GM12878 (cell line): Measurements from ENCODE around the gene NFATC2. TPM values are rescaled to one million over a fixed set of nuclear protein-coding genes. Genes with fewer than 3 reads are reported as not detected.

Source experiments
- ATAC-seq: fragments of 200-7000 bp; cut with Tn5 transposase; 3 replicates; pipeline ENCODE4 v1.9.1; 2020; ENCODE audit warnings: mild to moderate bottlenecking, moderate library complexity
- BruUV-seq: library from RNA; stranded (reverse); fragments of 400-500 nt; replicated peaks from 2 replicates; lab custom pipeline; 2021; lab: Mats Ljungman, UMichigan
- CTCF ChIA-PET: fragments of 300-600 bp; sonication (Branson Sonifier 250); formaldehyde crosslinking; extraction: SDS; loops from one replicate; lab custom pipeline; 2021; ENCODE audit warnings: inconsistent platforms; lab: Yijun Ruan, JAX
- POLR2A ChIA-PET: fragments of 350-600 bp; formaldehyde crosslinking; extraction: SDS; loops from one replicate; lab custom pipeline; 2021; ENCODE audit warnings: inconsistent platforms; lab: Charles Lee
- RAD21 ChIA-PET: fragments of 300-600 bp; sonication (Branson Sonifier 250); formaldehyde crosslinking; loops from one replicate; lab custom pipeline; 2023; ENCODE audit warnings: antibody characterized with exemption; ENCODE audit not compliant: unreplicated experiment; lab: Charles Lee
- SMC1A ChIA-PET: fragments of 300-600 bp; sonication (Branson Sonifier 250); formaldehyde crosslinking; loops from one replicate; lab custom pipeline; 2023; ENCODE audit not compliant: unreplicated experiment, uncharacterized antibody; lab: Charles Lee
- DNase-seq: peaks from one replicate; pipeline ENCODE4 v3.0.0-alpha.2; 2011; ENCODE audit warnings: low read depth, low spot score
- FAIRE-seq: peaks from 3 replicates; lab custom pipeline; 2011; peaks lifted over from hg19 to GRCh38; lab: Jason Lieb, UNC
- H2AFZ ChIP-seq: 2 replicates; pipeline ENCODE4 v1.6.0; 2011; ENCODE audit warnings: low read depth, low read length, control low read depth; ENCODE audit not compliant: control insufficient read depth
- H3K27ac ChIP-seq: 2 replicates; pipeline ENCODE4 v1.5.1; 2011; ENCODE audit warnings: control low read depth; ENCODE audit not compliant: control insufficient read depth, insufficient read depth
- H3K27me3 ChIP-seq, 2 experiments: replicated peaks in 1 of 2; 2 replicates each; pipeline versions ENCODE4 v1.6.0 to v1.6.1; 2011; ENCODE audit warnings: low read length in 1 of 2; ENCODE audit not compliant: control insufficient read depth in 2 of 2, insufficient read depth in 2 of 2
- H3K36me3 ChIP-seq, 2 experiments: 2 replicates each; pipeline ENCODE4 v1.5.1; 2011; ENCODE audit warnings: low read length in 1 of 2; ENCODE audit not compliant: control insufficient read depth in 2 of 2, insufficient read depth in 2 of 2
- H3K4me1 ChIP-seq: 2 replicates; pipeline ENCODE4 v1.6.1; 2011; ENCODE audit warnings: mild to moderate bottlenecking, low read length, moderate library complexity, mixed read lengths; ENCODE audit not compliant: control insufficient read depth, insufficient read depth
- H3K4me2 ChIP-seq: 2 replicates; pipeline ENCODE4 v1.6.0; 2011; ENCODE audit warnings: control low read depth; ENCODE audit not compliant: control insufficient read depth, insufficient read depth
- H3K4me3 ChIP-seq: fragments of 200-600 bp; sonication (generic); 2 replicates; pipeline ENCODE4 v1.5.1; 2016
- H3K79me2 ChIP-seq: 2 replicates; pipeline ENCODE4 v1.6.0; 2011; ENCODE audit warnings: low read length; ENCODE audit not compliant: control insufficient read depth, insufficient read depth
- H3K9ac ChIP-seq: 2 replicates; pipeline ENCODE4 v1.8.0; 2011; ENCODE audit warnings: low read length, control low read depth, mixed read lengths; ENCODE audit not compliant: control insufficient read depth, insufficient read depth
- H3K9me3 ChIP-seq: replicated peaks from 3 replicates; pipeline ENCODE4 v1.5.1; 2011; ENCODE audit warnings: mild to moderate bottlenecking, low read length; ENCODE audit not compliant: control insufficient read depth, insufficient read depth
- H4K20me1 ChIP-seq: 2 replicates; pipeline ENCODE4 v1.6.0; 2011; ENCODE audit not compliant: control insufficient read depth, insufficient read depth
- ATF7 ChIP-seq: fragments of 450-650 bp; IDR thresholded peaks from 2 replicates; pipeline ENCODE4 v1.6.1; 2016; ENCODE audit warnings: low read depth, mild to moderate bottlenecking
- BACH1 ChIP-seq: fragments of 450-650 bp; IDR thresholded peaks from 2 replicates; pipeline ENCODE4 v1.6.1; 2017; ENCODE audit warnings: mild to moderate bottlenecking, borderline replicate concordance
- BHLHE40 ChIP-seq, 2 experiments: fragments of 450-650 bp in 1 of 2; IDR thresholded peaks; 2 replicates each; pipeline ENCODE4 v1.6.1; 2011 to 2017; ENCODE audit warnings: low read depth in 2 of 2, borderline replicate concordance in 1 of 2, improper control_type of control experiment in 1 of 2, low read length in 1 of 2, mild to moderate bottlenecking in 1 of 2
- CBFB ChIP-seq: IDR thresholded peaks from 2 replicates; pipeline ENCODE4 v1.6.1; 2016; ENCODE audit warnings: antibody characterized with exemption, low read depth
- CEBPB ChIP-seq, 2 experiments: fragments of 150-350 bp in 1 of 2; IDR thresholded peaks; 2 replicates each; pipeline ENCODE4 v1.6.1; 2012 to 2014; ENCODE audit warnings: low read depth in 2 of 2, low read length in 2 of 2, borderline replicate concordance in 1 of 2, inconsistent platforms in 1 of 2
- DPF2 ChIP-seq: fragments of 450-650 bp; IDR thresholded peaks from 2 replicates; pipeline ENCODE4 v1.6.1; 2017; ENCODE audit warnings: mild to moderate bottlenecking
- EED ChIP-seq: sonication (generic); IDR thresholded peaks from 2 replicates; pipeline ENCODE4 v1.6.1; 2016; ENCODE audit warnings: antibody characterized with exemption, low read depth
- FOXM1 ChIP-seq: IDR thresholded peaks from 2 replicates; pipeline ENCODE4 v1.6.1; 2012; ENCODE audit warnings: low read depth, mild to moderate bottlenecking, inconsistent platforms, low read length, moderate library complexity
- IRF4 ChIP-seq: IDR thresholded peaks from 2 replicates; pipeline ENCODE4 v1.6.1; 2011; ENCODE audit warnings: low read depth, low read length
- JUNB ChIP-seq: IDR thresholded peaks from 2 replicates; pipeline ENCODE4 v1.6.1; 2016; ENCODE audit warnings: antibody characterized with exemption, mild to moderate bottlenecking
- JUND ChIP-seq: IDR thresholded peaks from 2 replicates; pipeline ENCODE4 v1.6.1; 2012; ENCODE audit warnings: low read depth, mild to moderate bottlenecking, low read length, improper control_type of control experiment, moderate library complexity
- NRF1 ChIP-seq: conservative IDR thresholded peaks from 2 replicates; pipeline ENCODE4 v1.6.1; 2011; ENCODE audit warnings: mild to moderate bottlenecking, low read depth, low read length, improper control_type of control experiment
- RUNX3 ChIP-seq: IDR thresholded peaks from 2 replicates; pipeline ENCODE4 v1.6.1; 2012; ENCODE audit warnings: low read length, inconsistent platforms
- SPI1 ChIP-seq: IDR thresholded peaks from 2 replicates; pipeline ENCODE4 v1.6.1; 2011; ENCODE audit warnings: low read depth, mild to moderate bottlenecking, low read length, moderate library complexity, borderline replicate concordance; ENCODE audit not compliant: insufficient read depth
- SREBF1 ChIP-seq: IDR thresholded peaks from 2 replicates; pipeline ENCODE4 v1.6.1; 2012; ENCODE audit warnings: mild to moderate bottlenecking, low read length
- SRF ChIP-seq, 2 experiments: IDR thresholded peaks; 2 replicates each; pipeline ENCODE4 v1.6.1; 2011; ENCODE audit warnings: low read depth in 2 of 2, low read length in 2 of 2, mild to moderate bottlenecking in 1 of 2, moderate library complexity in 1 of 2
- TCF3 ChIP-seq: IDR thresholded peaks from 2 replicates; pipeline ENCODE4 v1.6.1; 2012; ENCODE audit warnings: low read depth, mild to moderate bottlenecking, low read length, borderline replicate concordance; ENCODE audit not compliant: insufficient read depth
- ZBED1 ChIP-seq: IDR thresholded peaks from 2 replicates; pipeline ENCODE4 v1.6.1; 2016; ENCODE audit warnings: borderline replicate concordance
- ZNF217 ChIP-seq: fragments of 450-650 bp; IDR thresholded peaks from 2 replicates; pipeline ENCODE4 v1.6.1; 2017; ENCODE audit warnings: antibody characterized with exemption, mild to moderate bottlenecking
- ZSCAN29 ChIP-seq: fragments of 450-650 bp; IDR thresholded peaks from 2 replicates; pipeline ENCODE4 v1.6.1; 2017; ENCODE audit warnings: mild to moderate bottlenecking, moderate library complexity
- WGBS: methylation state at CpG from one replicate; pipeline ENCODE4 v1.1.6; 2016; ENCODE audit warnings: low lambda C conversion rate; ENCODE audit not compliant: insufficient replicate concordance, insufficient coverage; ENCODE audit errors: missing lambda C conversion rate; 5-methylcytosine and 5-hydroxymethylcytosine counted together
- in situ Hi-C: fragments of 300-500 bp; cut with MboI; formaldehyde crosslinking; loops from 9 replicates; pipeline ENCODE4 v1.14.3; 2018; ENCODE audit warnings: mixed read lengths
- intact Hi-C: fragments of 100-400 bp; cut with micrococcal nuclease; formaldehyde crosslinking; loops from one replicate; pipeline ENCODE4 v1.14.2; 2022; ENCODE audit not compliant: unreplicated experiment
- polyA plus RNA-seq, 11 experiments: library from polyadenylated mRNA; depleted of rRNA in 4 of 11; unstranded in 6 of 11; stranded (reverse) in 5 of 11; fragments of >200 nt; fragmentation: Nextera tagmentation in 4 of 11; fragmentation: Illumina TruSeq in 1 of 11; extraction: Ambion mirVana in 4 of 11; extraction: Trizol in 1 of 11; gene quantifications; 1 replicate in 1 of 11; 2 replicates in 10 of 11; pipeline versions ENCODE4 v1.2.1 to v1.2.3, GENCODE V29; 2011 to 2016; ENCODE audit warnings: inconsistent platforms in 2 of 11, missing spikeins in 2 of 11, low read depth in 1 of 11
- total RNA-seq, 4 experiments: library from RNA; depleted of rRNA in 3 of 4; stranded (reverse); fragments of >200 nt in 3 of 4; fragmentation: Illumina TruSeq in 1 of 4; extraction: Trizol in 1 of 4; gene quantifications; 2 replicates each; pipeline versions ENCODE4 v1.2.1 to v1.2.3, GENCODE V29; 2013 to 2021
- TF ChIP-seq, protein P1 (sequence below): IDR thresholded peaks from 2 replicates; pipeline ENCODE4 v1.6.1; 2012; ENCODE audit warnings: low read length, inconsistent platforms

Gene NFATC2
- total and polyA plus RNA-seq, 10 of the 15 experiments (the other 5 are each of a cell fraction or from before 2014, with no cell fraction given): 3.3 to 20.0 (median 7.3) TPM

DNA sequence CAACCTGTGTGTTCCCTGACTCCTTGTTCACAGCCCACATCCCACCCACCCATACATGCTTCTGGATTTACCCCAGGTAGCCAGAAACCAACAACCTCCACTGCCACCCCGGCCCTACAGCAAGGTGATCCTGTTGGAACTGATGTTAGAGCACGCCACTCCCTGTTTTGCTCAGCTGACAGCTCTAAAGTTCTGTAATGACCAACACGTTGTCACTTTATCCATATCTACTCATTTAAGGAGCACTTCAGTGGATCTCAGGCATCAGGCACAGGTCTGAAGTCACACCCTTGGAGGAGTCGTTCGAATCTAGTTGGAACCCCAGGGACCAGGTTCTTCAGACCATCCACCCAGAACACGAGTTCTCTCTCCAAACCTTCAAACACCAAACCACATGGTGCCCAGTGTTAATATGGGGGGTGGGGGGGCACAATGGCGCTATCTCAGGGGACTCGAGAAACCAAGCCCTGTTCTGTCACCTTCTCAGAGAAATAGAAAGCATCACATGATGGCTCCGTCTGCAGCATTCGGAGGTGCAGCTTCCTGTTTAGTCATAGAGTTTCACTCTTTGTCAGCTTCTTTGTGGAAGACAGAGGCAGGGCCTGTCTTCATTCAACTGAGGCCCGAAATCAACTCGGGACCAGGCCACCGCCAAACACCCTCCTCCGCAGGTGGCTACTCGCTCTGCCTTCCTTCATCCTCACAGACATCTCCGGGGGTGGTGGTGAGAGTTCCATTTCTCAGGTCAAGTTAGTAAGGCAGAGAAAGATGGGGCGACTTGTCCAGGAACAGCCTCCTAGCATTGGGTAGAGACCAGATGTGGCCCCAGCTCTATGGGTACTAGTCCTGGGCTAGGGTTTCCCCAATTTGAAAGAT is 142.2 kb downstream of the NFATC2 start:
- ChIA-PET CTCF (interaction anchor here (1.3 to 2.7 kb wide), 3 partner anchors 14 to 195 kb away, joined by 3 to 16 read pairs (median 4); no protein-coding TSS in a partner anchor), RAD21 (interaction anchor here (0.6 to 3.8 kb wide), 10 partner anchors 9 to 1177 kb away, joined by 3 to 22 read pairs (median 4); partner anchors contain the start of gene NFATC2), POLR2A (interaction anchor here (0.5 to 1.7 kb wide), 3 partner anchors 10 to 141 kb away, joined by 3 to 5 read pairs (median 4); no protein-coding TSS in a partner anchor), SMC1A (interaction anchor here (0.6 to 2.6 kb wide), 9 partner anchors 13 to 194 kb away, joined by 3 to 8 read pairs (median 4); no protein-coding TSS in a partner anchor)
- peaks cover 65% of the 10 kb centered on the region for H3K4me1 ChIP-seq
- WGBS: 2% methylated on average over 17 of the region's 17 CpGs
- H3K9ac ChIP-seq: peak overlapping the region; percentile 64
- peaks cover 0 to 3% of the 10 kb centered on the region in 2 experiments; a peak in 2 of 4 replicates for H3K36me3 ChIP-seq
- BruUV-seq: no TSS peak
- ATAC-seq (peak; percentile 76), DNase-seq (peak; percentile 89), FAIRE-seq (peak; percentile 95)
- H2AFZ ChIP-seq: peak overlapping the region; percentile 76
- in situ Hi-C loops (loop anchor here (10.0 to 25.0 kb wide), 2 partner anchors 585 to 762 kb away; no protein-coding TSS in a partner anchor), intact Hi-C loops (loop anchor here (2.0 to 5.0 kb wide), 3 partner anchors 61 to 142 kb away; partner anchors contain the start of gene NFATC2)
- H3K27me3 ChIP-seq: no peaks in the 10 kb centered on the region
- H3K79me2 ChIP-seq: peaks cover 4% of the 10 kb centered on the region
- peak overlapping the region; percentile 98 for H3K4me2 ChIP-seq
- peak overlapping the region; percentile 94 for H3K27ac ChIP-seq
- H3K4me3 ChIP-seq: no peak overlapping the region; the same call in 1 of the 2 replicates
- no peaks in the 10 kb centered on the region for H4K20me1 ChIP-seq
- H3K9me3 ChIP-seq: no peaks in the 10 kb centered on the region; the same call in 2 of the 3 replicates
- TF ChIP-seq DPF2 (peak; percentile 93), CBFB (peak; percentile 68; the same call in 1 of the 2 replicates), SREBF1 (no peak), SRF (IDR thresholded peaks at IDR 0.05; ENCODE audit: low read depth in 2 of 2, low read length in 2 of 2) (peak in 1 of 2 experiments; percentile 29; a peak in 1 of 4 replicates), CEBPB (IDR thresholded peaks at IDR 0.05; ENCODE audit: borderline replicate concordance in 1 of 2, low read depth in 2 of 2, low read length in 2 of 2) (no peak), ATF7 (peak; percentile 94), ZBED1 (peak; percentile 41; the same call in 1 of the 2 replicates), JUNB (peak; percentile 95), BHLHE40 (IDR thresholded peaks at IDR 0.05; ENCODE audit: borderline replicate concordance in 1 of 2, low read depth in 2 of 2, low read length in 1 of 2) (peak; percentile 76 to 84), RUNX3 (peak; percentile 65), SPI1 (no peak), ZNF217 (peak; percentile 95), JUND (peak; percentile 70; the same call in 1 of the 2 replicates), ZSCAN29 (0 out of 2 replicates have a peak, but pooled peaks have one; percentile 22), FOXM1 (peak; percentile 73; the same call in 1 of the 2 replicates), TCF3 (0 out of 2 replicates have a peak, but pooled peaks have one; percentile 33), IRF4 (peak; percentile 78; the same call in 1 of the 2 replicates), EED (peak; percentile 46), NRF1 (no peak), BACH1 (peak; percentile 70; the same call in 1 of the 2 replicates)
- TF ChIP-seq, protein P1, sequence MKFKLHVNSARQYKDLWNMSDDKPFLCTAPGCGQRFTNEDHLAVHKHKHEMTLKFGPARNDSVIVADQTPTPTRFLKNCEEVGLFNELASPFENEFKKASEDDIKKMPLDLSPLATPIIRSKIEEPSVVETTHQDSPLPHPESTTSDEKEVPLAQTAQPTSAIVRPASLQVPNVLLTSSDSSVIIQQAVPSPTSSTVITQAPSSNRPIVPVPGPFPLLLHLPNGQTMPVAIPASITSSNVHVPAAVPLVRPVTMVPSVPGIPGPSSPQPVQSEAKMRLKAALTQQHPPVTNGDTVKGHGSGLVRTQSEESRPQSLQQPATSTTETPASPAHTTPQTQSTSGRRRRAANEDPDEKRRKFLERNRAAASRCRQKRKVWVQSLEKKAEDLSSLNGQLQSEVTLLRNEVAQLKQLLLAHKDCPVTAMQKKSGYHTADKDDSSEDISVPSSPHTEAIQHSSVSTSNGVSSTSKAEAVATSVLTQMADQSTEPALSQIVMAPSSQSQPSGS: peak; percentile 82
